Stimulated activated CD8-positive, alpha-beta memory T cell treated with anti-CD3 and anti-CD28 coated beads, Interleukin-4, amount 100 ng/mL, for 24 hours (primary cell): ENCODE results near the gene DNAL1.

Source experiments
- DNase-seq: peaks from one replicate; pipeline ENCODE4 v3.0.0-alpha.2; 2020; ENCODE audit warnings: low read depth

DNAL1 gene

GRCh38 chr14:73744175-73744867, 99.5 kb downstream of the DNAL1 start:
- DNase-seq, result no peak

- DNase-seq, result no peak
Measured at GRCh38 chr14:73744874-73745529, 100.2 kb downstream of the DNAL1 start.

GRCh38 chr14:73745571-73746519, 101.1 kb downstream of the DNAL1 start:
- DNase-seq, result no peak

- no peak for DNase-seq
Measured at GRCh38 chr14:73746520-73747378, 102.0 kb downstream of the DNAL1 start.

- DNase-seq, result no peak
Measured at GRCh38 chr14:73747379-73748211, 102.8 kb downstream of the DNAL1 start.

GRCh38 chr14:73748858-73749357, 104.1 kb downstream of the DNAL1 start:
- no peak for DNase-seq

GRCh38 chr14:73749706-73750530, 105.1 kb downstream of the DNAL1 start:
- no peak for DNase-seq

- no peak for DNase-seq
Measured at GRCh38 chr14:73750531-73750901, 105.7 kb downstream of the DNAL1 start.

- no peak for DNase-seq
Measured at GRCh38 chr14:73751157-73751691, 106.4 kb downstream of the DNAL1 start.

- DNase-seq, result no peak
Measured at GRCh38 chr14:73752297-73752992, 107.7 kb downstream of the DNAL1 start.
